Measurements from ENCODE around the gene ELK4. TPM values are rescaled to one million over a fixed set of nuclear protein-coding genes. Genes with fewer than 3 reads are reported as not detected.

The ELK4 gene
- total and polyA plus RNA-seq, 2 experiments from 2014 or later, result 5.1 to 19.7 TPM

- TF ChIP-seq ZNF331 (CRISPR knock-in tag; IDR thresholded peaks at IDR 0.05; ENCODE audit: low read depth), result no peak
- Histone ChIP-seq H3K79me2 (replicated peaks; ENCODE audit: insufficient read depth) (no peaks in the 10 kb centered on the region), H3K27me3 (ENCODE audit: insufficient read depth) (peaks cover 4% of the 10 kb centered on the region; the same call in 1 of the 2 replicates), H2AFZ (no peak overlapping the region), H3K4me3 (no peak overlapping the region), H3K27ac (ENCODE audit: low read depth) (no peak overlapping the region), H4K20me1 (replicated peaks; ENCODE audit: insufficient read depth) (no peaks in the 10 kb centered on the region), H3K4me1 (ENCODE audit: insufficient read depth) (peaks cover 9% of the 10 kb centered on the region; the same call in 1 of the 2 replicates), H3F3A (replicated peaks; ENCODE audit: low read depth) (no peaks in the 10 kb centered on the region), H3K4me2 (no peak overlapping the region), H3K36me3 (ENCODE audit: insufficient read depth) (no peaks in the 10 kb centered on the region; the same call in 1 of the 2 replicates), H3K9me2 (ENCODE audit: insufficient read depth) (no peaks in the 10 kb centered on the region)
- Mint-ChIP-seq H3K4me1 (peaks cover 6% of the 10 kb centered on the region; the same call in 1 of the 3 replicates), H3K9me3 (no peaks in the 10 kb centered on the region; the same call in 2 of the 3 replicates), H3K27me3 (ENCODE audit: insufficient read depth, low read depth, poor library complexity) (peaks cover 8% of the 10 kb centered on the region), H3K36me3 (ENCODE audit: low read depth) (peaks cover 5% of the 10 kb centered on the region; the same call in 2 of the 3 replicates), H3K4me3 (no peak overlapping the region), H3K27ac (no peak overlapping the region)
- no peak for DNase-seq (ENCODE audit: low spot score)
- ATAC-seq, result no peak
Observed at GRCh38 chr1:205594846-205595245, 37.0 kb downstream of the ELK4 start.

- peaks cover 6% of the 10 kb centered on the region; the same call in 1 of the 3 replicates for H3K4me1 Mint-ChIP-seq
- Histone ChIP-seq H3F3A (replicated peaks; ENCODE audit: low read depth) (no peaks in the 10 kb centered on the region), H4K20me1 (replicated peaks; ENCODE audit: insufficient read depth) (no peaks in the 10 kb centered on the region), H3K36me3 (ENCODE audit: insufficient read depth) (no peaks in the 10 kb centered on the region; the same call in 1 of the 2 replicates), H3K27me3 (ENCODE audit: insufficient read depth) (peaks cover 4% of the 10 kb centered on the region; the same call in 1 of the 2 replicates), H3K4me1 (ENCODE audit: insufficient read depth) (peaks cover 9% of the 10 kb centered on the region; the same call in 1 of the 2 replicates), H3K4me3 (no peak overlapping the region), H3K9me2 (ENCODE audit: insufficient read depth) (no peaks in the 10 kb centered on the region), H3K79me2 (replicated peaks; ENCODE audit: insufficient read depth) (no peaks in the 10 kb centered on the region), H3K27ac (ENCODE audit: low read depth) (no peak overlapping the region), H2AFZ (no peak overlapping the region), H3K4me2 (no peak overlapping the region)
- no peaks in the 10 kb centered on the region; the same call in 2 of the 3 replicates for H3K9me3 Mint-ChIP-seq
- H3K27me3 Mint-ChIP-seq (ENCODE audit: insufficient read depth, low read depth, poor library complexity), result peaks cover 6% of the 10 kb centered on the region
- H3K4me3 Mint-ChIP-seq, result no peak overlapping the region
- no peak for DNase-seq (ENCODE audit: low spot score)
- peaks cover 2% of the 10 kb centered on the region; the same call in 2 of the 3 replicates for H3K36me3 Mint-ChIP-seq (ENCODE audit: low read depth)
- H3K27ac Mint-ChIP-seq, result no peak overlapping the region
- ATAC-seq, result no peak
- TF ChIP-seq POLR2AphosphoS5 (IDR thresholded peaks at IDR 0.05; ENCODE audit: low read depth) (no peak), ZNF114 (CRISPR knock-in tag; IDR thresholded peaks at IDR 0.05) (no peak), EZH2phosphoT487 (IDR thresholded peaks at IDR 0.05; ENCODE audit: unreplicated experiment) (no peak), ETS1 (IDR thresholded peaks at IDR 0.05) (no peak), EZH2 (IDR thresholded peaks at IDR 0.05; ENCODE audit: low read depth, unreplicated experiment) (no peak), CTCF (conservative IDR thresholded peaks at IDR 0.05; ENCODE audit: low read depth in 2 of 2) (no peak), ZNF331 (CRISPR knock-in tag; IDR thresholded peaks at IDR 0.05; ENCODE audit: low read depth) (no peak), REST (IDR thresholded peaks at IDR 0.05; ENCODE audit: unreplicated experiment) (no peak), STAT1 (IDR thresholded peaks at IDR 0.05; ENCODE audit: unreplicated experiment) (no peak)
Observed at GRCh38 chr1:205593967-205594366, 37.8 kb downstream of the ELK4 start.

All from GM23338 (cell line).